ENCODE data around the gene IMPA2.

DNA sequence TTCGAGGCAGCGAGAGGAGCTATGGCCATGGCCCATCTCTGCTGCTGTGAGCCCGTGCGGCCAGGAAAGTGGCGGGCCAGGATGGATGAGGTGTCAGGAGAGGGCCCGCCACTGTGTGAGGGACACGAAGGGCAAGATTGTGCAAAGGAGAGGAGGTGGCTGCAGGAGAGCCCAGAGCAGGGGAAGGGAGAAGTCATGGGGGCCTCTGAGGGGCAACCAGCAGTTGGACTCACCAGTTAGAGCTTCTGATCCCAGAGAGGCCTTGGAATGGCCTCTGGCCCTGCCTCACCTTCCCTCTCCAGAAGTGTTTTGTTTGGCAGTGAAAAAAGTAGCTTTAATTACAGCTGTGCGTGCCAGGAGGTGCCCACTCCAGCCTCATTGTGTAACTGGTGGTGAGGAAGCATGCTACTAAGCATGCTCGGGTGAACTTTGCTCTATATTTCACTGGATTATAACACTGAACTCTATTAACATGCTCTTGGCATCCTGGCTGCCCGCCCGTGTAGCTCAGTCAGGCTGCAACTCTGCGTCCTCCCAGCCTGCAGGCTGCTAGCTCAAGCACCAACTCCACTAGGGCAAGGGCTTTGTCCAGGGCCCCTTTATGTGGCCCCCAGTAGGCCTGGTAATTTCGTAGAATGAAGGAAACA is 34.2 kb downstream of the IMPA2 start:
- TF ChIP-seq CTCF (IDR thresholded peaks at IDR 0.05; ENCODE audit: control extremely low read depth in 1 of 3, insufficient read depth in 1 of 3, low read depth in 1 of 3, low read length in 3 of 3) (no peak), EZH2 (IDR thresholded peaks at IDR 0.05; ENCODE audit: low read depth, low read length, severe bottlenecking) (no peak), POLR2AphosphoS5 (IDR thresholded peaks at IDR 0.05; ENCODE audit: low read depth, low read length) (no peak), TAF1 (IDR thresholded peaks at IDR 0.05; ENCODE audit: low read depth, low read length) (no peak), PHF8 (conservative IDR thresholded peaks at IDR 0.05; ENCODE audit: low read depth, low read length) (no peak)

Data from H1 (cell line).